DMS153 (cell line): Measurements from ENCODE around the gene GREM2.

Source experiments
- DNase-seq: peaks from one replicate; lab custom pipeline; 2025; lab: John Stamatoyannopoulos, UW

Gene GREM2

DNA sequence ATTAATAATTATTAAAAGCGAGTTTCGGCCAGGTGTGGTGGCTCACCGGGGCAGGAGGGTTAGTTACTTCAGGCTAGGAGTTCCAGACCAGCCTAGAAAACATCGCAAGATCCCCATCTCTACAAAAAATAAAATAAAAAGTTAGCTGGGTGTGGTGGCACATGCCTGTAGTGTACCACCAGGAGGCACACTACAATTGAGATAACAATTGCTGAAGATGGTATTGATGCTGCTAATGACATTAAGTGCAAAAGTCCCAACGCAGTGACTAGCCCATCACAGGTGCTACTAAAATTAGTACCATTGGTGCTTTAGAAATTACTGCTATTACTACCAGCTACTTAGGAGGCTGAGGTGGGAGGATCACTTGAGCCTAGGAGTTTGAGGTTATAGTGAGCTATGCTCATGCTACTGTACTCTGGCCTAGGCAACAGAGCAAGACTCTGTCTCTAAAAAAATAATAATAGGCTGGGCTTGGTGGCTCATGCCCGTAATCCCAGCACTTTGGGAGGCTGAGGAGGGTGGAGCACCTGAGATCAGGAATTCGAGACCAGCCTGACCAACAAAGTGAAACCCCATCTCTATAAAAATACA lies 156.6 kb downstream of the GREM2 start:
- DNase-seq, result no peak

- no peak for DNase-seq
These were observed 166.6 kb downstream of the GREM2 start for GRCh38 chr1:240445369-240445768.

GRCh38 chr1:240441669-240442068 lies 170.3 kb downstream of the GREM2 start:
- DNase-seq, result no peak
